Measurements from ENCODE around the gene SLIT3.

The SLIT3 gene

DNA sequence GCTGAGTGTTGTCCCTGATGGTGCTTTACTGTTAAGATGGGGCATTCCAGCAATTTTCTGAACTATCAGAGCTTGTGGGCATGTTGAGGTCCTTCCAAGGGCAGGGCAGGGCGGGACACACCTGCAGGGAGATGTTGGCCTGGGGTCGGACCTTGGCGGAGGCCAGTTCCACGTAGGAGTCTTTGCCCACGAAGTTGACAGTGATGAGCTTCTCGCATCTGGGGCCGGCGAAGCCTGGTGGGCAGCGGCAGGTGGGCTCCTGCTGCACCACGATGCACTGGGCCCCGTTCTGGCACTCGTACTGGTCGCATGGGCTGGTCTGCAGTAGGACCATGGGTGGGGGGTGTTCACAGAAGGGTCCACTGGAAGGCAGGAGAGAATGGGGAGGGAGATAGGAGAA, 615.4 kb downstream of the SLIT3 start (continued):
- TF ChIP-seq PRDM2 (tag by site-specific recombination; IDR thresholded peaks at IDR 0.05; ENCODE audit: borderline replicate concordance) (no peak), ZNF561 (tag by site-specific recombination; IDR thresholded peaks at IDR 0.05; ENCODE audit: borderline replicate concordance) (no peak), ZNF239 (tag by site-specific recombination; IDR thresholded peaks at IDR 0.05) (no peak), INSM2 (tag by site-specific recombination; IDR thresholded peaks at IDR 0.05) (no peak), ZNF112 (tag by site-specific recombination; IDR thresholded peaks at IDR 0.05) (no peak), ZNF521 (tag by site-specific recombination; IDR thresholded peaks at IDR 0.05) (no peak), ZNF701 (tag by site-specific recombination; IDR thresholded peaks at IDR 0.05) (no peak), ZNF157 (tag by site-specific recombination; IDR thresholded peaks at IDR 0.05) (no peak), OVOL3 (tag by site-specific recombination; IDR thresholded peaks at IDR 0.05) (no peak), ZNF707 (tag by site-specific recombination; IDR thresholded peaks at IDR 0.05) (no peak), ZNF664 (tag by site-specific recombination; IDR thresholded peaks at IDR 0.05) (no peak), ZNF16 (tag by site-specific recombination; IDR thresholded peaks at IDR 0.05; ENCODE audit: low read depth) (no peak)

GRCh38 chr5:168683927-168684295, 617.0 kb downstream of the SLIT3 start:
- Histone ChIP-seq H3K4me1 (ENCODE audit: control insufficient read depth, insufficient read depth, low read length) (no peaks in the 10 kb centered on the region), H3K9me3 (ENCODE audit: control insufficient read depth, insufficient read depth, low read depth, low read length) (no peaks in the 10 kb centered on the region), H3K27ac (ENCODE audit: extremely low read depth, low read depth, low read length) (no peak overlapping the region), H3K4me3 (ENCODE audit: low read depth, low read length) (no peak overlapping the region), H3K36me3 (ENCODE audit: control insufficient read depth in 2 of 2, insufficient read depth in 1 of 2, low read length in 2 of 2) (no peaks in the 10 kb centered on the region)
- ChIA-PET CTCF (no interaction called here), POLR2A (no interaction called here)
- no peak for TF ChIP-seq ZNF837 (tag by site-specific recombination; IDR thresholded peaks at IDR 0.05)
- no peak for TF ChIP-seq RBAK (tag by site-specific recombination; IDR thresholded peaks at IDR 0.05)
- no peak for TF ChIP-seq PRDM10 (tag by site-specific recombination; IDR thresholded peaks at IDR 0.05)
- TF ChIP-seq, protein P1, sequence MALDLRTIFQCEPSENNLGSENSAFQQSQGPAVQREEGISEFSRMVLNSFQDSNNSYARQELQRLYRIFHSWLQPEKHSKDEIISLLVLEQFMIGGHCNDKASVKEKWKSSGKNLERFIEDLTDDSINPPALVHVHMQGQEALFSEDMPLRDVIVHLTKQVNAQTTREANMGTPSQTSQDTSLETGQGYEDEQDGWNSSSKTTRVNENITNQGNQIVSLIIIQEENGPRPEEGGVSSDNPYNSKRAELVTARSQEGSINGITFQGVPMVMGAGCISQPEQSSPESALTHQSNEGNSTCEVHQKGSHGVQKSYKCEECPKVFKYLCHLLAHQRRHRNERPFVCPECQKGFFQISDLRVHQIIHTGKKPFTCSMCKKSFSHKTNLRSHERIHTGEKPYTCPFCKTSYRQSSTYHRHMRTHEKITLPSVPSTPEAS (tag by site-specific recombination; IDR thresholded peaks at IDR 0.05): no peak
- TF ChIP-seq ZNF645 (tag by site-specific recombination; IDR thresholded peaks at IDR 0.05): no peak
- no peak for TF ChIP-seq PRDM1 (tag by site-specific recombination; IDR thresholded peaks at IDR 0.05)
- TF ChIP-seq MZF1 (tag by site-specific recombination; IDR thresholded peaks at IDR 0.05; ENCODE audit: borderline replicate concordance): no peak
- TF ChIP-seq ZNF621 (tag by site-specific recombination; IDR thresholded peaks at IDR 0.05): no peak
- no peak for TF ChIP-seq INSM2 (tag by site-specific recombination; IDR thresholded peaks at IDR 0.05)
- TF ChIP-seq KLF1 (tag by site-specific recombination; IDR thresholded peaks at IDR 0.05): no peak
- TF ChIP-seq ZNF596 (tag by site-specific recombination; IDR thresholded peaks at IDR 0.05): no peak
- no peak for TF ChIP-seq KLF9 (tag by site-specific recombination; IDR thresholded peaks at IDR 0.05; ENCODE audit: low read depth)
